IMR-90 (cell line): ENCODE data around the gene RPS27L. TPM values are rescaled to one million over a fixed set of nuclear protein-coding genes. Genes with fewer than 3 reads are reported as not detected.

Source experiments
- ATAC-seq: fragments of 200-7000 bp; cut with Tn5 transposase; 2 replicates; pipeline ENCODE4 v1.9.1; 2020; ENCODE audit warnings: low read depth, mild to moderate bottlenecking, moderate library complexity
- BruUV-seq: library from RNA; stranded (reverse); fragments of 400-500 nt; replicated peaks from 2 replicates; lab custom pipeline; 2021; lab: Mats Ljungman, UMichigan
- CTCF ChIA-PET: fragments of 300-600 bp; formaldehyde crosslinking; extraction: SDS; loops from one replicate; lab custom pipeline; 2021; ENCODE audit warnings: antibody characterized with exemption; lab: Yijun Ruan, JAX
- POLR2A ChIA-PET: fragments of 300-600 bp; sonication (Branson Sonifier 250); formaldehyde crosslinking; loops from one replicate; lab custom pipeline; 2022; ENCODE audit warnings: antibody characterized with exemption; ENCODE audit not compliant: unreplicated experiment; lab: Charles Lee
- DNase-seq: peaks from one replicate; pipeline ENCODE4 v3.0.0; 2013
- H2AFZ ChIP-seq: replicated peaks from 2 replicates; pipeline ENCODE3; 2013; ENCODE audit warnings: low read length, mild to moderate bottlenecking; ENCODE audit not compliant: poor library complexity
- H2AK5ac ChIP-seq: 2 replicates; pipeline ENCODE4 v1.6.1; 2013; ENCODE audit warnings: low read depth, low read length, inconsistent platforms
- H2AK9ac ChIP-seq: replicated peaks from 2 replicates; pipeline ENCODE3; 2013; ENCODE audit warnings: mild to moderate bottlenecking, low read depth, low read length, moderate library complexity; ENCODE audit not compliant: poor library complexity
- H2BK120ac ChIP-seq: 2 replicates; pipeline ENCODE4 v1.6.1; 2013; ENCODE audit warnings: low read depth, low read length, inconsistent platforms
- H2BK15ac ChIP-seq: 3 replicates; pipeline ENCODE4 v1.6.1; 2013; ENCODE audit warnings: low read depth, low read length, inconsistent platforms
- H2BK20ac ChIP-seq: 2 replicates; pipeline ENCODE4 v1.6.1; 2013; ENCODE audit warnings: low read depth, mild to moderate bottlenecking, inconsistent platforms, low read length, moderate library complexity
- H2BK5ac ChIP-seq: 2 replicates; pipeline ENCODE4 v1.6.1; 2013; ENCODE audit warnings: mild to moderate bottlenecking, low read depth, low read length, inconsistent platforms; ENCODE audit not compliant: poor library complexity, severe bottlenecking
- H3K14ac ChIP-seq: replicated peaks from 2 replicates; pipeline ENCODE4 v1.6.1; 2013; ENCODE audit warnings: low read depth, low read length, inconsistent platforms
- H3K18ac ChIP-seq: 2 replicates; pipeline ENCODE4 v1.6.1; 2013; ENCODE audit warnings: low read depth, low read length, control low read depth
- H3K23ac ChIP-seq: 2 replicates; pipeline ENCODE4 v1.6.1; 2013; ENCODE audit warnings: low read depth, low read length, inconsistent platforms
- H3K27ac ChIP-seq: 2 replicates; pipeline ENCODE4 v1.5.1; 2013; ENCODE audit warnings: mild to moderate bottlenecking, control low read depth, low read length; ENCODE audit not compliant: insufficient read depth
- H3K27me3 ChIP-seq: 2 replicates; pipeline ENCODE4 v1.6.1; 2013; ENCODE audit warnings: low read length; ENCODE audit not compliant: control insufficient read depth, insufficient read depth
- H3K36me3 ChIP-seq: 2 replicates; pipeline ENCODE4 v1.6.1; 2013; ENCODE audit warnings: low read length, mixed read lengths; ENCODE audit not compliant: control insufficient read depth, insufficient read depth
- H3K4ac ChIP-seq: 2 replicates; pipeline ENCODE4 v1.6.1; 2013; ENCODE audit warnings: low read depth, low read length, inconsistent platforms
- H3K4me1 ChIP-seq: 2 replicates; pipeline ENCODE4 v1.6.1; 2013; ENCODE audit warnings: low read length, mixed read lengths; ENCODE audit not compliant: control insufficient read depth, insufficient read depth
- H3K4me2 ChIP-seq: 2 replicates; pipeline ENCODE4 v1.6.1; 2013; ENCODE audit warnings: low read depth, mild to moderate bottlenecking, control low read depth, low read length, moderate library complexity
- H3K4me3 ChIP-seq: 2 replicates; pipeline ENCODE4 v1.5.1; 2013; ENCODE audit warnings: low read depth, mild to moderate bottlenecking, control low read depth, low read length, moderate library complexity; ENCODE audit not compliant: insufficient read depth
- H3K56ac ChIP-seq: 2 replicates; pipeline ENCODE4 v1.6.1; 2013; ENCODE audit warnings: low read length, inconsistent platforms; ENCODE audit not compliant: insufficient read depth; ENCODE audit errors: extremely low read depth
- H3K79me1 ChIP-seq, 2 experiments: 2 replicates each; pipeline ENCODE4 v1.6.1; 2013; ENCODE audit warnings: low read length in 2 of 2, inconsistent platforms in 1 of 2, low read depth in 1 of 2
- H3K9ac ChIP-seq: 2 replicates; pipeline ENCODE4 v1.6.1; 2013; ENCODE audit warnings: low read depth, low read length, control low read depth
- H3K9me1 ChIP-seq: 2 replicates; pipeline ENCODE4 v1.6.1; 2013; ENCODE audit warnings: low read length, inconsistent platforms; ENCODE audit not compliant: insufficient read depth
- H3K9me3 ChIP-seq: 2 replicates; pipeline ENCODE4 v1.6.1; 2013; ENCODE audit warnings: low read length; ENCODE audit not compliant: control insufficient read depth, insufficient read depth
- H4K20me1 ChIP-seq: 2 replicates; pipeline ENCODE4 v1.6.1; 2013; ENCODE audit warnings: low read length, inconsistent platforms; ENCODE audit not compliant: insufficient read depth
- H4K5ac ChIP-seq: 2 replicates; pipeline ENCODE4 v1.6.1; 2013; ENCODE audit warnings: mild to moderate bottlenecking, low read depth, low read length, control low read depth
- H4K8ac ChIP-seq, 2 experiments: 2 replicates each; pipeline ENCODE4 v1.6.1; 2013; ENCODE audit warnings: low read depth in 2 of 2, low read length in 2 of 2, control low read depth in 1 of 2, inconsistent platforms in 1 of 2
- H4K91ac ChIP-seq: 2 replicates; pipeline ENCODE4 v1.6.1; 2013; ENCODE audit warnings: low read depth, low read length, inconsistent platforms; ENCODE audit not compliant: insufficient read depth
- CEBPB ChIP-seq: IDR thresholded peaks from 2 replicates; pipeline ENCODE4 v1.6.1; 2012; ENCODE audit warnings: low read depth, low read length, improper control_type of control experiment
- CTCF ChIP-seq: conservative IDR thresholded peaks from 2 replicates; pipeline ENCODE4 v1.5.1; 2012; ENCODE audit warnings: mild to moderate bottlenecking, low read depth, low read length, improper control_type of control experiment
- MAFK ChIP-seq: IDR thresholded peaks from 2 replicates; pipeline ENCODE4 v1.6.1; 2012; ENCODE audit warnings: low read depth, low read length, improper control_type of control experiment
- POLR2A ChIP-seq: IDR thresholded peaks from 2 replicates; pipeline ENCODE4 v1.6.1; 2012; ENCODE audit warnings: mild to moderate bottlenecking, low read depth, low read length
- RFX5 ChIP-seq: IDR thresholded peaks from 2 replicates; pipeline ENCODE4 v1.8.0; 2012; ENCODE audit warnings: low read depth, mild to moderate bottlenecking, low read length, moderate library complexity
- WGBS, 2 experiments: methylation state at CpG; one replicate each; pipeline versions ENCODE4 v1.1.5 to v1.1.7; 2013; ENCODE audit warnings: missing lambda C conversion rate in 2 of 2; ENCODE audit not compliant: insufficient read length in 1 of 2; ENCODE audit errors: extremely low coverage in 2 of 2; 5-methylcytosine and 5-hydroxymethylcytosine counted together
- dilution Hi-C: fragments of 300-500 bp; cut with HindIII; formaldehyde crosslinking; loops from one replicate; pipeline ENCODE4 v1.14.3; 2018; ENCODE audit warnings: low sequenced_read_pairs; ENCODE audit not compliant: unreplicated experiment
- in situ Hi-C: fragments of 300-500 bp; cut with MboI; formaldehyde crosslinking; loops from 3 replicates; pipeline ENCODE4 v1.14.3; 2019; ENCODE audit warnings: low sequenced_read_pairs, inconsistent platforms, mixed read lengths
- intact Hi-C: fragments of 100-400 bp; cut with micrococcal nuclease; formaldehyde crosslinking; loops from 2 replicates; pipeline ENCODE4 v1.10.0; 2022
- polyA plus RNA-seq, 3 experiments: library from polyadenylated mRNA; depleted of rRNA; stranded (reverse); fragments of >200 nt; gene quantifications; 2 replicates each; pipeline ENCODE4 v1.2.3, GENCODE V29; 2012; ENCODE audit warnings: low replicate concordance in 1 of 3
- total RNA-seq: library from RNA; depleted of rRNA; stranded (reverse); fragments of >200 nt; gene quantifications from 2 replicates; pipeline ENCODE4 v1.2.3, GENCODE V29; 2012

RPS27L gene
- total and polyA plus RNA-seq, 2 of the 4 experiments (the other 2 are of a cell fraction), result 53.1 to 302 TPM

- BruUV-seq, result no TSS peak
- no peak overlapping the region for H3K4me2 ChIP-seq
- H3K9ac ChIP-seq, result no peak overlapping the region
- no peak overlapping the region for H2BK5ac ChIP-seq
- no CpG with 5 or more reads among the region's 2 CpGs for WGBS, 2 experiments
- H2BK15ac ChIP-seq, result no peak overlapping the region
- H3K79me1 ChIP-seq, result no peaks in the 10 kb centered on the region
- ATAC-seq (no peak), DNase-seq (no peak)
- no peaks in the 10 kb centered on the region for H3K36me3 ChIP-seq
- no peak overlapping the region for H4K8ac ChIP-seq
- no peak overlapping the region for H2BK120ac ChIP-seq
- peaks cover 4% of the 10 kb centered on the region for H3K4me1 ChIP-seq
- H3K14ac ChIP-seq, result no peak overlapping the region
- TF ChIP-seq POLR2A, result no peak
- no peak for TF ChIP-seq MAFK
- no peak for TF ChIP-seq CEBPB
- no peak for TF ChIP-seq RFX5
- no peak for TF ChIP-seq CTCF
- H2AK5ac ChIP-seq, result no peak overlapping the region
- H3K4ac ChIP-seq, result no peak overlapping the region
- intact Hi-C loops (no loop called here), in situ Hi-C loops (no loop called here), dilution Hi-C loops (no loop called here)
- H3K9me1 ChIP-seq, result peaks cover 14% of the 10 kb centered on the region
- no peaks in the 10 kb centered on the region for H3K27me3 ChIP-seq
- H2AFZ ChIP-seq, result no peak overlapping the region
- H3K9me3 ChIP-seq, result no peaks in the 10 kb centered on the region
- no peak overlapping the region for H2AK9ac ChIP-seq
- no peak overlapping the region for H4K91ac ChIP-seq
- H4K20me1 ChIP-seq, result no peaks in the 10 kb centered on the region
- no peak overlapping the region for H3K18ac ChIP-seq
- no peak overlapping the region for H3K27ac ChIP-seq
- H3K4me3 ChIP-seq, result no peak overlapping the region
- CTCF ChIA-PET, result interaction anchor here (0.6 kb wide), 1 partner anchor 125 kb away, joined by 3 read pairs; no protein-coding TSS in a partner anchor
- no peak overlapping the region for H3K23ac ChIP-seq
- POLR2A ChIA-PET, result no interaction called here
- no peak overlapping the region for H3K56ac ChIP-seq
- no peak overlapping the region for H2BK20ac ChIP-seq
- H4K5ac ChIP-seq, result no peak overlapping the region
These were observed 23.5 kb upstream of the RPS27L start for GRCh38 chr15:63180746-63181145.
